GM21528 (cell line): Measurements from ENCODE around the gene VANGL2.

ENCODE experiments used
- ATAC-seq: cut with Tn5 transposase; IDR thresholded peaks from one replicate; pipeline ENCODE4 v1.9.1; 2021; ENCODE audit warnings: mild to moderate bottlenecking, moderate library complexity; ENCODE audit not compliant: unreplicated experiment, low FRiP score

VANGL2 gene

GRCh38 chr1:160423966-160424365 is 23.6 kb downstream of the VANGL2 start:
- ATAC-seq, result no peak

DNA sequence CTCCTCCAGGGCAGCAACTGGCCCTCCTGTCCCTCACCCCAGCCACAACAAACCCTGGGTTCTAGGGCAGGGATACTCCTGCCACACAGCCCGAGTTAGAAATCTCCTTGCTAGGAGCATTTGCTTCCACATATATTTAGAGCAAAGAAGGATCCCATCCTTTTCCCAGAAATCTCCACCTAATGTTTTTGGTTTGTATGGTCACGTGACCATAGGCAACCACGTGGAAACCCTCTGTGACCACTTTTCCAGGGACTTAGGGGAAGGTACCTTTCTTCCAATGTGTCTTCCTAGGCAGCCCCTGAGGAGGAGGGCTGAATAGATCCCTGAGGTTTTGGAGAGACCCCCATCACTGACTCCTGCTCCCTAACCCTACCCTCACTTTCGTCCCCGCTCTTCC is 25.5 kb downstream of the VANGL2 start:
- no peak for ATAC-seq

DNA sequence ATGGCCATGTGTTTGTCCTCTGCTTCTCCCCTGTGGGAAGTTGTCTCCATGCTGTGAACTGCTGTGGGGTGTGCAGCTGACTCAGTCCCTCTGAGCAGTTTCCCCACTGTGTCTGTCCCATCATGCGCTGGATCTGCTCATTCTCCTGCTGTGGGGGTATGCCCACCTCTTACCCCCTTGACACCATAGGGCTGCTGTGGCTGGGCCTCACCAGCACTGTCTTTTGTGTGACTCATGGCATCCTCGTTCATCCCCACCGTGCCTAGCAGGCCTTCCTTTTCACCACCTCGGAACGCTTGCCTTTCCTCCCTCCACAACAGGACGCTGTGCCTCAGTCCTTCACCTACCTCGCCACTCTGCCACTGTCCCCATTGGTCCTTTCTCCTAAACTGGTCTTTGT is 27.3 kb downstream of the VANGL2 start:
- no peak for ATAC-seq

GRCh38 chr1:160428053-160428452 is 27.7 kb downstream of the VANGL2 start:
- ATAC-seq, result no peak

DNA sequence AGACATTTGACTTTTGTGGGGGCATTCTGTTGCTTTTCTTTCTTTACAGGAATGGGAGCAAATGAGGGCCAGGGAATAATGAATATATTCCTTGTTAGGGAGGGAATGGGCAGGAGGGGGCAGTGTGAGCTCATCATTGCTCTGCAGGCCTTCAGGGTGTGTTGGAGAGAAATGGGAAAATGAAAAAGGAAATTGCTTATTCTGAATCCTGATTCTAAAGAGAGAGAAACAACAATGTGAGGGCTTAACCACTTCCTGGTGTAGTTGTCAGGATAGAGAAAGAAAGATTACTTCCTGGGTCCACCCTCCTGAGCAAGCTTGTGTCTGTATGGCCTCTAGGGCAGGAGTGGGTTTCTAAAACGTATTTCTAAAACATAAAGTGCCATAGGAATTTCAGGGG is 28.3 kb downstream of the VANGL2 start:
- no peak for ATAC-seq

DNA sequence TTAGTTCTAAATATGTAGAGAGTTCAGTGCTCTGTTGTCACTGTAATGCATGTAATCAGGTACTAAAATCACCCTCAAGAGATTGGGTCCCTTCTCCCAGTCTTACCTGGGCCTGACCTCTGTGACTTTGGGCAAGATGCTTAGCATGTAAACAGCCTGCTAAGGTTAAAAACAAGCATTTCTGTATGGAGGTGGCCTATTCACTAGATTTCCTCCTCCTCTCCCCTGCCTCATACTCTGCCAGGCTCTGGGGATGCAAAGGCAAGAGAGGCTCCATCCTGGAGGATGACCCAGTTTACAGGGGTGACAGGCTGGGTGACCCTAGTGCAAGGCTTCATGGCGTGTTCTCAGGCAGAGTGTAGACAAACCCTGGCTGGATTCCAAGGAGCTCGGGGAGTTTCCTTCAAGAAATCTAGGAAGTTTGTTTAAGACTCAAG is 28.8 kb downstream of the VANGL2 start:
- ATAC-seq, result no peak

DNA sequence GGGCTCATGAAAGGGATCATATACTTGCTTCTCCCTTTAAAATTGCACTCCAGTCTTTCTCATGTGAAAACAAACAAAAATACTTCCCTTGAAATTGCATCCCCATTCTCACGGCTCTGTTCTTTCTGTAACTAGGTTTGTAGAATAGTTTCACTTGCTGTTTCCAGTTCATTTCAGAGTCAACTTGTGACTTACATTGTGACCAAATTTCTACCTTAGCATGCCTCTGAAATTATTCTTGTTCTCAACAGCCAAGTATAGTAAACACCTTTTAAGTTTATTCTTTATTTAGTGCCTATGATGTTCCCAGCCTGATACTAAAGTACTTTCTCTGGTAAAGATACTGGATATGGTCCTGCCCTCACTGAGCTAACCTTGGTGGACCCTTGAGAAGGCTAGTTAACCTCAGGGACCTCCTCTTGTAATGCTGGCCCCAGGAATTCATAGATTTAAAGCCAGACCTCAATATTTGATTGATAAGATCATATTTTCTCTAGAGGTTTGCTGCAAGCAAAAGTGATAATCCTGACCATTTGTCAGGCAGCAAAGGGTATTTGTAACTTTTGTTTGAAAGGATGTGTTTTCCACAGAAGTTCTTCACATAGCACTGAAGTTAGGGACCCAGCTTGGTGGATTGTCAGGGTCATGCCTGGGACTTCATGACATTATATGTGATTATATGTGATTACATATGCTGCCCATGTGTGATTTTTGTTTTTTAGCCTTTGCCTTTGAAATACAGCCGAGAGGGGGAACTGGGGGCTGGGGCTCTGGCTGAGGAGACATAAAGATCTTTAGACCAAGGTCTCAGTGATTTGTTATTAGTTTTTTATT is 29.6 kb downstream of the VANGL2 start:
- ATAC-seq, result peak; percentile 44

DNA sequence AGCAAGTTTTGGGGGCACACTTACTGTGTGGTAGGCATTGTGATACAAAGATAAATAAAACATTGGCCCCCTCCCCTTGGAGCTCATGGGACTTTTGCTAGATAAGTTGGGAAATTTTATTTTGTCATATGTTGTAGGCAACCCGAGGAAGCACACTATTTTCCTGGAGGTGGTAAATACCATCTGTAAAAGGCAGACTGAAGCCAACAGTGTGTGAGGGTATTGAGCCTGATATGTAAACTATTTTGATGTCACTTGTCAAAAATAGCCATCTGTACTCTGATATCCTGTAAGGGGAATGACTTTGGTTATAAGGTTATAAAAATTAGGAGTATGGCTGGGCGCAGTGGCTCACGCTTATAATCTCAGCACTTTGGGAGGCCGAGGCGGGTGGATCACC is 30.6 kb downstream of the VANGL2 start:
- no peak for ATAC-seq

DNA sequence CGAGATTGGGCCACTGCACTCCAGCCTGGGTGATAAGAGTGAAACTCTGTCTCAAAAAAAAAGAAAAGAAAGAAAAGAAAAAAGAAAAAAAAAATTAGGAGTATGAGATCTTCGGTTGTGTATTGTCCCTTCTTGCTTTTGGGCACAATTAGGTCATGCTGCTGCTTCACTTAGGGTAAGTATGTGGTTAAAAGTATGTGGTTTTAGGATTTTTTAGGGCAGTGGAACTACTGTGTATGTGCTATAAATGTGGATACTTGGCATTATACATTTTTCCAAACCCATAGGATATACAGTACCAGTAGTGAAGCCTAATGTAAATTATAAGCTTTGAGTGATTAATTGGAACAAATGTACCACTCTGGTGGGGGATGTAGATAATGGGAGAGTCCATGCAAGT is 31.2 kb downstream of the VANGL2 start:
- no peak for ATAC-seq

- peak; percentile 60 for ATAC-seq
These were observed 32.0 kb downstream of the VANGL2 start for GRCh38 chr1:160432371-160432786.

DNA sequence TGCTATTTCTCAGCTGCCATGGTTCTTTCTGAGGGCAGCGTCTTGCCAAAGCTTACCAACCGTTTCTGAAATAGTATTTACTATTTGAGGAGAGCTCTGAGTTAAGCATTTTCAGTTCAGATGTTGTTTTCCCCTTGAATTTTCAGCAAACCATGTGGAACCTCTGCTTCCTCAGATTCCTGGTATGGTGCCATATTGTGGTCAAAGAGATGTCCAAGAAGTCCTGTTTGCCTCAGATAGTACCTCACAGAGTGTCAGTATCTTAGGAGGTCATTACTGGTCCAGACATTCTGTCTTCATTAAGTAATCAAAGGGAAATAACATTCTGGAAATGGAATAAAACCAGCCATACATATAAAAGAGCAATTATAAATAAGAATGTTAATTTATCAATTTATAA is 36.6 kb downstream of the VANGL2 start:
- ATAC-seq, result no peak

- peak; percentile 80 for ATAC-seq
These were observed 37.3 kb downstream of the VANGL2 start for GRCh38 chr1:160437432-160438316.

DNA sequence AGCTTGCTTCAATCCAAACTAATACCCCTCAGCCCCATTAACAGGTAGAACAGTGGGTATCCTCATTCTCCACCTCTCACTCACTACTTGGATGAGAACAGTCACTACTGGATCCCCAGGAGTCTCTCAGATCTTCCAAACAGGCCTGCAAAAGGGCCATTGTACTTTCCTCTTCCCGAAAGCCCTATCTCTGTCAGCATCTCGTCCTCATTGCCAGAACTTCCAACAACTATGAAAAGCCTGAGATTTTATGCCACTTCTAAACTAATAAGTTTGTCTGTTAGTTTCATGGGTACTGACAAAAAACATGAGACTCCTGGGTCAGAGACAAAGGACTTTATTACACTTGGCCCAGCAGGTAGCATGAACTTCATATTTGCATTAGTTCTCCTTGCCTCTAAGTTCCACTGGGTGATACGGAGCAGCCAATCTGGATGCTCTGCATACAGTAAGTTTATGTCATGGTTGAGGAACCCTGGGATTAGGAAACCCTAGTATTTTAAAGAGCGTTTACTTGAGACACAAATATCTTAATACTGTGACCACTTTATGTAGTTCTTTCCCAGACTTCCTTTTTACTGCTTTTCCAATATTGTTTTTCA is 38.1 kb downstream of the VANGL2 start:
- ATAC-seq, result no peak

DNA sequence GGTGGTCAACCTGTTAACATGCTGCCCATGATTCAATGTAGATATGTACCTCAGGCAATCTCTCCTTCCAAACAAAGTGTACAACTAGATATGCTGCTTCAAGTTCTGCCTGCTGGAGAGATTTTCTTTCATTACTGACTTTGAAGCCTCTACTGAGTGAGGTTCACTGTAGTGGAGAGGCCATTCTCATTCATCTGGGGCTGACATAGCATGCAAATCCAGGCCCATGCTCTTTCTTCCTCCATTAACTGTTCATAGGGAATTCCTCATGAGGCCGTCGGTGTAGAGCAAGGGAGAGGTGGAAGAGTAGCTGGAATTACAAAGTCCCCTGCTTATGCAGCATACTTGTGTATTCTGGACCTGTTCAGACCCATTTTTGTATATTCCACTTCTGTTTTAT is 38.6 kb downstream of the VANGL2 start:
- no peak for ATAC-seq

- ATAC-seq, result no peak
These were observed 39.4 kb downstream of the VANGL2 start for GRCh38 chr1:160439718-160440117.

GRCh38 chr1:160446945-160447600 is 46.7 kb downstream of the VANGL2 start:
- ATAC-seq, result no peak

DNA sequence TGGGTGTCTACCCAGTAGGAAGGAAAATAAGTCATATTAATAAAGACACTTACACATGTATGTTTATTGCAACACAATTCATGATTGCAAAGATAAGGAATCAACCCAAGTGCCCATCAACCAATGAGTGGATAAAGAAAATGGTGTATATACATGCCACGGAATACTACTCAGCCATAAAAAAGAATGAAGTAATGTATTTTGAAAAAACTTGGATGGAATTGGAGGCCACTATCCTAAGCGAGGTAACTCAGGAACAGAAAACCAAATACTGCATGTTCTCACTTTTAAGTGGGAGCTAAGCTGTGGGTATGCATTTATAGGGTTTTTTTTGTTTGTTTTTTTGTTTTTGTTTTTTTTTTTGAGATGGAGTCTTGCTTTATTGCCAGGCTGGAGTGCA is 49.1 kb downstream of the VANGL2 start:
- no peak for ATAC-seq

GRCh38 chr1:160451119-160451858 is 50.9 kb downstream of the VANGL2 start:
- ATAC-seq, result peak; percentile 62

DNA sequence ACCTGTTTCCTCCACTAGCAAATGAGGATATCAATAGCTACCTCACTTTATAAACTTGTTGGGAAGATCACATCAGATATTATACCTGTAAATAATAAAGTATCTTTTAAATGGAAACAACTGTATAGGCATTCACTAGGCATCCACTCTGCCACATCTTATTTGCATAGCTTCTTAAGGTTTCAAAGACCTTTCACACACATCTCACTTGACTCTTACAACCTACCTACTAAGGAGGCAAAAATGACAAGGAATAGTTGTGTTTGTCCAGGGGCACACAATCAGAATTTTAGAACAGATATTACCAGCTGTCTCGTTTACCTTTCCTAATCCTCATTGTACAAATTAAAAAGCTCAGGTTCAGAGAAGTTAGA is 51.5 kb downstream of the VANGL2 start:
- peak; percentile 43 for ATAC-seq

GRCh38 chr1:160453443-160453842 is 53.1 kb downstream of the VANGL2 start:
- no peak for ATAC-seq
